Ovary (tissue), 9 donors: ENCODE measurements around the gene ZSCAN21. TPM values are rescaled to one million over a fixed set of nuclear protein-coding genes. Genes with fewer than 3 reads are reported as not detected.
A peak's percentile ranks its signal among the peaks of the same experiment; 100 is the strongest.

ENCODE experiments used
- DNase-seq, 5 donors: peaks; one replicate each; pipeline ENCODE4 v3.0.0-alpha.2; 2019 to 2020
- H3K27ac ChIP-seq, 2 donors: fragments of 200-600 bp; one replicate each; pipeline versions ENCODE4 v1.5.1 to v1.8.0; 2019 to 2022
- H3K27me3 ChIP-seq: fragments of 200-600 bp; one replicate; pipeline ENCODE4 v1.8.0; 2022
- H3K36me3 ChIP-seq: fragments of 200-600 bp; sonication (generic); one replicate; pipeline ENCODE4 v1.5.1; 2019
- H3K4me1 ChIP-seq: one replicate; pipeline ENCODE4 v1.8.1; 2013; ENCODE audit warnings: mild to moderate bottlenecking, moderate library complexity; ENCODE audit not compliant: insufficient read depth
- H3K4me3 ChIP-seq: fragments of 200-600 bp; sonication (generic); one replicate; pipeline ENCODE4 v1.5.1; 2017
- H3K9me3 ChIP-seq, 2 donors: fragments of 200-600 bp in 1 of 2; sonication (generic) in 1 of 2; one replicate each; pipeline versions ENCODE4 v1.5.1 to v1.8.1; 2013 to 2019; ENCODE audit warnings: mild to moderate bottlenecking in 1 of 2, moderate library complexity in 1 of 2
- CTCF ChIP-seq, 3 donors: fragments of 450-650 bp in 2 of 3; fragments of 200-600 bp in 1 of 3; IDR thresholded peaks; one replicate each; pipeline versions ENCODE4 v1.5.1 to v1.8.0; 2016 to 2022; ENCODE audit warnings: antibody characterized with exemption in 3 of 3, mild to moderate bottlenecking in 1 of 3
- EP300 ChIP-seq: sonication (generic); formaldehyde crosslinking; IDR thresholded peaks from one replicate; pipeline ENCODE4 v1.6.1; 2017; ENCODE audit warnings: antibody characterized with exemption
- POLR2A ChIP-seq: fragments of 450-650 bp; IDR thresholded peaks from one replicate; pipeline ENCODE4 v1.6.1; 2017; ENCODE audit warnings: antibody characterized with exemption, mild to moderate bottlenecking, moderate library complexity
- WGBS, 3 donors: extraction: QIAGEN DNeasy Blood & Tissue Kit in 1 of 3; methylation state at CpG; one replicate each; pipeline versions ENCODE4 v1.1.5 to v1.1.7; 2013 to 2017; 5-methylcytosine and 5-hydroxymethylcytosine counted together
- intact Hi-C, 4 donors: fragments of 100-400 bp; cut with DNase I; formaldehyde crosslinking; loops; one replicate each; pipeline versions ENCODE4 v1.11.0 to v1.15.1; 2022 to 2023
- polyA plus RNA-seq, 2 donors: library from polyadenylated mRNA; stranded (reverse); fragments of 200-250 nt in 1 of 2; fragments of 350-450 nt in 1 of 2; fragmentation: Illumina TruSeq in 1 of 2; extraction: RNeasy Lipid Tissue Mini Kit (QIAGEN cat#74804) in 1 of 2; gene quantifications; one replicate each; pipeline ENCODE4 v1.2.3, GENCODE V29; 2013 to 2014
- total RNA-seq, 7 donors: library from RNA; depleted of rRNA in 2 of 7; stranded (reverse); fragments of >200 nt in 2 of 7; fragmentation: NEBNext Ultra II Directional in 3 of 7; extraction: Animal tissue kit (Norgen Biotek cat#: 25700) in 3 of 7; gene quantifications; one replicate each; pipeline versions ENCODE4 v1.1.0 to v1.2.4, GENCODE V29; 2016 to 2023
- donor health status: DM: no; HTN: no; CAD: no; lungs with moderate emphysema.
- donor health status: DM: no; HTN: no; CAD: no.
- donor health status: Bipolar disorder and iron deficiency.
- donor health status: DM: yes; HTN: yes; CAD: no.
- donor health status: DM: no; HTN: no; CAD: no.
- donor health status: DM: yes; HTN: yes; CAD: no.

The ZSCAN21 gene
- total and polyA plus RNA-seq, 9 donors: 9.2 to 16.2 (median 12.3) TPM

- TF ChIP-seq EP300: no peak
- TF ChIP-seq POLR2A: no peak
- TF ChIP-seq CTCF (IDR thresholded peaks at IDR 0.05): no peak
- intact Hi-C loops: no loop called here
- Histone ChIP-seq H3K4me3 (no peak overlapping the region), H3K9me3 (no peaks in the 10 kb centered on the region), H3K36me3 (no peaks in the 10 kb centered on the region), H3K4me1 (peaks cover 3% of the 10 kb centered on the region), H3K27ac (no peak overlapping the region), H3K27me3 (no peaks in the 10 kb centered on the region)
- WGBS, 3 donors: 79 to 82% (median 80%) methylated on average over 3 of the region's 3 CpGs
- peak in 1 of 5 donors; percentile 3 for DNase-seq
These were observed 36.3 kb upstream of the ZSCAN21 start for GRCh38 chr7:100013328-100013676.

GRCh38 chr7:100015232-100016214, 34.1 kb upstream of the ZSCAN21 start, which contains the start of gene ZKSCAN1:
Gene ZKSCAN1, plus strand, starts transcription at chr7:100015596. Its CDS starts 7,911 bp downstream, at chr7:100023507.
- DNase-seq: peak; percentile 82 to 90 (median 88)
- TF ChIP-seq CTCF (IDR thresholded peaks at IDR 0.05) (no peak), POLR2A (peak; percentile 84)
- Histone ChIP-seq H3K27ac (peak within 1 kb of the TSS; percentile 85 to 96), H3K4me1 (peaks cover 9% of the 10 kb centered on the region), H3K4me3 (peak within 1 kb of the TSS; percentile 94), H3K27me3 (no peaks in the 10 kb centered on the region), H3K9me3 (no peaks in the 10 kb centered on the region), H3K36me3 (no peaks in the 10 kb centered on the region)
- intact Hi-C loops: no loop called here
- 1 to 2% (median 2%) methylated on average over 41 to 70 of the region's 70 CpGs for WGBS, 3 donors

- WGBS, 3 donors: 13 to 19% (median 13%) methylated on average over 11 of the region's 11 CpGs
- no peaks in the 10 kb centered on the region for H3K36me3 ChIP-seq
- TF ChIP-seq POLR2A (no peak), EP300 (no peak), CTCF (IDR thresholded peaks at IDR 0.05) (no peak)
- H3K27me3 ChIP-seq: no peaks in the 10 kb centered on the region
- peak overlapping the region; percentile 94 for H3K4me3 ChIP-seq
- peak overlapping the region; percentile 85 to 96 for H3K27ac ChIP-seq
- H3K9me3 ChIP-seq: no peaks in the 10 kb centered on the region
- H3K4me1 ChIP-seq: peaks cover 10% of the 10 kb centered on the region
- peak in 1 of 5 donors; percentile 3 for DNase-seq
- intact Hi-C loops: no loop called here
These were observed 33.2 kb upstream of the ZSCAN21 start for GRCh38 chr7:100016215-100016901.

GRCh38 chr7:100017300-100017699, 32.3 kb upstream of the ZSCAN21 start:
- 66 to 82% (median 76%) methylated on average over 11 of the region's 11 CpGs for WGBS, 3 donors
- Histone ChIP-seq H3K27me3 (no peaks in the 10 kb centered on the region), H3K27ac (no peak overlapping the region), H3K4me3 (no peak overlapping the region), H3K9me3 (no peaks in the 10 kb centered on the region), H3K36me3 (no peaks in the 10 kb centered on the region), H3K4me1 (peaks cover 10% of the 10 kb centered on the region)
- intact Hi-C loops: no loop called here
- TF ChIP-seq POLR2A (no peak), EP300 (no peak), CTCF (IDR thresholded peaks at IDR 0.05) (no peak)
- peak in 1 of 5 donors; percentile 34 for DNase-seq
